A549 (cell line): ENCODE data around the gene XRCC5. TPM values are rescaled to one million over a fixed set of nuclear protein-coding genes. Genes with fewer than 3 reads are reported as not detected.

Experiments
- ATAC-seq, 2 experiments: fragments of 200-7000 bp in 1 of 2; fragments of >200 bp in 1 of 2; cut with Nextera tagmentation in 1 of 2; cut with Tn5 transposase in 1 of 2; 3 replicates each; pipeline versions ENCODE4 v1.8.0 to v1.9.1; 2018 to 2020; ENCODE audit warnings: mild to moderate bottlenecking in 1 of 2, moderate library complexity in 1 of 2
- CTCF ChIA-PET: fragments of 300-600 bp; sonication (Branson Sonifier 250); formaldehyde crosslinking; extraction: SDS; loops from one replicate; lab custom pipeline; 2021; ENCODE audit warnings: antibody characterized with exemption, inconsistent platforms; lab: Yijun Ruan, JAX
- POLR2A ChIA-PET: fragments of 350-600 bp; formaldehyde crosslinking; extraction: SDS; loops from one replicate; lab custom pipeline; 2021; ENCODE audit warnings: antibody characterized with exemption, inconsistent platforms; lab: Yijun Ruan, JAX
- DNase-seq, 2 experiments: peaks; one replicate each; pipeline versions ENCODE4 v3.0.0 to v3.0.0-alpha.2; 2011 to 2016; ENCODE audit warnings: low read depth in 1 of 2, low spot score in 1 of 2
- FAIRE-seq: peaks from 2 replicates; lab custom pipeline; 2011; peaks lifted over from hg19 to GRCh38; lab: Jason Lieb, UNC
- H3K27ac ChIP-seq, 2 experiments: fragments of >200 bp; sonication (Bioruptor Twin); formaldehyde crosslinking; 3 replicates each; pipeline ENCODE4 v1.5.1; 2016 to 2017
- H3K4me1 ChIP-seq: fragments of >200 bp; sonication (Bioruptor Twin); formaldehyde crosslinking; 3 replicates; pipeline ENCODE4 v1.6.1; 2016
- H3K4me2 ChIP-seq: fragments of >200 bp; sonication (Bioruptor Twin); formaldehyde crosslinking; 3 replicates; pipeline ENCODE4 v1.6.1; 2016
- H3K4me3 ChIP-seq: fragments of >200 bp; sonication (Bioruptor Twin); formaldehyde crosslinking; 3 replicates; pipeline ENCODE4 v1.5.1; 2016
- H3K9me3 ChIP-seq: fragments of >200 bp; sonication (Bioruptor Twin); formaldehyde crosslinking; 3 replicates; pipeline ENCODE4 v1.6.1; 2016
- BCL3 ChIP-seq: fragments of >200 bp; sonication (Bioruptor Twin); formaldehyde crosslinking; IDR thresholded peaks from 3 replicates; pipeline ENCODE4 v1.6.1; 2016
- CHD4 ChIP-seq: fragments of 200-600 bp; sonication (generic); IDR thresholded peaks from 2 replicates; pipeline ENCODE4 v1.6.1; 2016; ENCODE audit warnings: antibody characterized with exemption, mild to moderate bottlenecking, borderline replicate concordance
- CTCF ChIP-seq: fragments of >200 bp; sonication (Bioruptor Twin); formaldehyde crosslinking; IDR thresholded peaks from 3 replicates; pipeline ENCODE4 v1.5.1; 2016
- EP300 ChIP-seq, 2 experiments: fragments of >200 bp; sonication (Bioruptor Twin); formaldehyde crosslinking; IDR thresholded peaks; 2 replicates in 1 of 2; 3 replicates in 1 of 2; pipeline ENCODE4 v1.6.1; 2016 to 2017
- FOSB ChIP-seq: fragments of 250-450 bp; sonication (Bioruptor Pico); IDR thresholded peaks from 2 replicates; pipeline ENCODE4 v1.5.0; 2020; ENCODE audit warnings: mild to moderate bottlenecking, moderate library complexity
- FOXS1 ChIP-seq: fragments of 250-450 bp; sonication (Bioruptor Pico); IDR thresholded peaks from 2 replicates; pipeline ENCODE4 v1.5.0; 2020; ENCODE audit warnings: mild to moderate bottlenecking, moderate library complexity
- HEYL ChIP-seq: fragments of 250-450 bp; sonication (Bioruptor Pico); IDR thresholded peaks from 2 replicates; pipeline ENCODE4 v1.8.0; 2021; ENCODE audit warnings: mild to moderate bottlenecking, moderate library complexity
- HMGXB4 ChIP-seq: fragments of 250-450 bp; sonication (Bioruptor Pico); IDR thresholded peaks from 2 replicates; pipeline ENCODE4 v1.5.0; 2021; ENCODE audit warnings: mild to moderate bottlenecking, moderate library complexity, borderline replicate concordance
- HOXA7 ChIP-seq: fragments of 250-450 bp; sonication (Bioruptor Pico); IDR thresholded peaks from 2 replicates; pipeline ENCODE4 v1.5.0; 2020; ENCODE audit warnings: mild to moderate bottlenecking, moderate library complexity
- HOXB13 ChIP-seq: fragments of 250-450 bp; sonication (Bioruptor Pico); IDR thresholded peaks from 2 replicates; pipeline ENCODE4 v1.5.0; 2020; ENCODE audit warnings: low read depth, mild to moderate bottlenecking, moderate library complexity
- HOXB5 ChIP-seq: fragments of 250-450 bp; sonication (Bioruptor Pico); IDR thresholded peaks from 2 replicates; pipeline ENCODE4 v1.5.0; 2020; ENCODE audit warnings: mild to moderate bottlenecking, moderate library complexity
- JUN ChIP-seq, 2 experiments: fragments of >200 bp; sonication (Bioruptor Twin); formaldehyde crosslinking; IDR thresholded peaks; 2 replicates in 1 of 2; 3 replicates in 1 of 2; pipeline ENCODE4 v1.6.1; 2016 to 2017
- KDM1A ChIP-seq: fragments of 200-600 bp; sonication (generic); IDR thresholded peaks from 2 replicates; pipeline ENCODE4 v1.6.1; 2016; ENCODE audit warnings: low read depth, mild to moderate bottlenecking
- MAX ChIP-seq: IDR thresholded peaks from 2 replicates; pipeline ENCODE4 v1.6.1; 2012
- MYC ChIP-seq: IDR thresholded peaks from 2 replicates; pipeline ENCODE4 v1.6.1; 2012; ENCODE audit warnings: mild to moderate bottlenecking, inconsistent platforms, low read length, improper control_type of control experiment, borderline replicate concordance
- NPAS2 ChIP-seq: fragments of 250-450 bp; sonication (Bioruptor Pico); IDR thresholded peaks from 2 replicates; pipeline ENCODE4 v1.8.0; 2022; ENCODE audit warnings: mild to moderate bottlenecking, moderate library complexity, borderline replicate concordance
- POLR2A ChIP-seq: IDR thresholded peaks from 2 replicates; pipeline ENCODE4 v1.6.1; 2012; ENCODE audit warnings: mild to moderate bottlenecking, low read length
- POLR2AphosphoS2 ChIP-seq: conservative IDR thresholded peaks from 2 replicates; pipeline ENCODE4 v1.6.1; 2012; ENCODE audit warnings: low read length, improper control_type of control experiment, inconsistent platforms
- RARB ChIP-seq: fragments of 250-450 bp; sonication (Bioruptor Pico); IDR thresholded peaks from 2 replicates; pipeline ENCODE4 v1.8.0; 2021; ENCODE audit warnings: mild to moderate bottlenecking, moderate library complexity
- TFCP2L1 ChIP-seq: fragments of 250-450 bp; sonication (Bioruptor Pico); IDR thresholded peaks from 2 replicates; pipeline ENCODE4 v1.5.0; 2021; ENCODE audit warnings: mild to moderate bottlenecking
- ZC3H11A ChIP-seq: fragments of 450-650 bp; IDR thresholded peaks from 2 replicates; pipeline ENCODE4 v1.6.1; 2014; ENCODE audit warnings: antibody characterized with exemption, mild to moderate bottlenecking
- ZSCAN20 ChIP-seq: fragments of 250-450 bp; sonication (Bioruptor Pico); IDR thresholded peaks from 2 replicates; pipeline ENCODE4 v1.8.0; 2022; ENCODE audit warnings: mild to moderate bottlenecking, moderate library complexity
- WGBS: methylation state at CpG from one replicate; pipeline ENCODE4 v1.1.6; 2017; ENCODE audit errors: missing lambda C conversion rate; 5-methylcytosine and 5-hydroxymethylcytosine counted together
- polyA plus RNA-seq, 4 experiments: library from polyadenylated mRNA; depleted of rRNA in 3 of 4; stranded (reverse); fragments of >200 nt; fragmentation: RNase III in 1 of 4; extraction: RNeasy Plus Mini Kit Qiagen cat#74134 plus additional on column Dnase treatment in 1 of 4; gene quantifications; 2 replicates in 3 of 4; 3 replicates in 1 of 4; pipeline ENCODE4 v1.2.3, GENCODE V29; 2011 to 2017

Gene XRCC5
- polyA plus RNA-seq, 2 of the 4 experiments (the other 2 are of a cell fraction): 217 to 430 TPM

- DNase-seq: peak; percentile 93 to 99
- ChIA-PET CTCF (interaction anchor here (0.6 to 1.6 kb wide), 4 partner anchors 13 to 34 kb away, joined by 3 to 7 read pairs (median 4); no protein-coding TSS in a partner anchor), POLR2A (interaction anchor here (0.9 to 1.0 kb wide), 2 partner anchors 33 to 384 kb away, joined by 4 to 5 read pairs; partner anchors contain the start of genes PECR, RPL37A and TMEM169)
- TF ChIP-seq CHD4 (no peak), TFCP2L1 (peak; percentile 65; the same call in 1 of the 2 replicates), HOXA7 (CRISPR knock-in tag) (peak; percentile 77), BCL3 (peak; percentile 40; the same call in 2 of the 3 replicates), POLR2A (no peak), HEYL (CRISPR knock-in tag) (no peak), MYC (peak; percentile 91; the same call in 1 of the 2 replicates), HOXB5 (CRISPR knock-in tag) (0 out of 2 replicates have a peak, but pooled peaks have one; percentile 26), JUN (IDR thresholded peaks at IDR 0.05) (peak in 1 of 2 experiments; percentile 70; a peak in 1 of 5 replicates), POLR2AphosphoS2 (peak; percentile 80; the same call in 1 of the 2 replicates), HOXB13 (CRISPR knock-in tag) (no peak), ZC3H11A (no peak), EP300 (IDR thresholded peaks at IDR 0.05) (no peak), KDM1A (no peak), HMGXB4 (CRISPR knock-in tag) (0 out of 2 replicates have a peak, but pooled peaks have one; percentile 48), FOXS1 (CRISPR knock-in tag) (no peak), MAX (peak; percentile 61), RARB (CRISPR knock-in tag) (peak; percentile 70), FOSB (peak; percentile 56; the same call in 1 of the 2 replicates), NPAS2 (CRISPR knock-in tag) (no peak), CTCF (peak; percentile 82), ZSCAN20 (no peak)
- WGBS: 5% methylated on average over 29 of the region's 29 CpGs
- peak; percentile 86 to 93 for ATAC-seq
- peaks cover 30% of the 10 kb centered on the region for H3K4me1 ChIP-seq
- peak overlapping the region; percentile 90 for H3K4me2 ChIP-seq
- H3K9me3 ChIP-seq: no peaks in the 10 kb centered on the region
- peak overlapping the region; percentile 89 for H3K27ac ChIP-seq
- H3K4me3 ChIP-seq: peak overlapping the region; percentile 58
- FAIRE-seq: no peak
These were observed 5.8 kb downstream of the XRCC5 start for GRCh38 chr2:216114714-216115531.
